ENCODE data around the gene PRKCH.

GRCh38 chr14:61333087-61333486, 11.7 kb downstream of the PRKCH start:
- TF ChIP-seq CTCF (IDR thresholded peaks at IDR 0.05) (no peak), POLR2A (IDR thresholded peaks at IDR 0.05) (no peak)
